Measurements from ENCODE around the gene RALGAPA1. TPM values are rescaled to one million over a fixed set of nuclear protein-coding genes. Genes with fewer than 3 reads are reported as not detected.

Gene RALGAPA1
- total and polyA plus RNA-seq, 2 experiments from 2014 or later, result 21.9 to 27.3 TPM

DNA sequence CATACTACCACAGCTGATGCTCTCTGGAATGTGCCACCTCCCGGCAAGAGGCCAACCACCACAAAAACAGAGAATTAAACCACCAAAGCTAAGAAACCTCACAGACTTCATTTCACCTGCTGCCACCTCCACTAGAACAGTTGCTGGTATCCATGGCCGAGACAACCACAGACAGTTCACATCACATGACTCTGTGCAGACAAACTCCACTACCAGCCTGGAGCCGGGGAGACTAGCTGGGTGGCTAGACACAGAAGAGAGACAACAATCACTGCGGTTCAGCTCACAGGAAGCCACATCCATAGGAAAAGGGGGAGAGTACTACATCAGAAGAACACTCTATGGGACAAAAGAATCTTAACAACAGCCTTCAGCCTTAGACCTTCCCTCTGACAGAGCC lies 78.2 kb downstream of the RALGAPA1 start:
- no peak overlapping the region for H3K27ac Mint-ChIP-seq

GRCh38 chr14:35727764-35728163 lies 81.3 kb downstream of the RALGAPA1 start:
- no peak overlapping the region for H3K4me3 Mint-ChIP-seq
- no peaks in the 10 kb centered on the region for H3K9me2 ChIP-seq (ENCODE audit: insufficient read depth)
- H2AFZ ChIP-seq, result no peak overlapping the region
- TF ChIP-seq STAT1 (IDR thresholded peaks at IDR 0.05; ENCODE audit: unreplicated experiment) (no peak), EZH2phosphoT487 (IDR thresholded peaks at IDR 0.05; ENCODE audit: unreplicated experiment) (no peak), ZNF331 (CRISPR knock-in tag; IDR thresholded peaks at IDR 0.05; ENCODE audit: low read depth) (no peak), CREB1 (CRISPR knock-in tag; IDR thresholded peaks at IDR 0.05; ENCODE audit: low read depth) (no peak), CTCF (conservative IDR thresholded peaks at IDR 0.05; ENCODE audit: low read depth in 2 of 2) (no peak), EZH2 (IDR thresholded peaks at IDR 0.05; ENCODE audit: low read depth, unreplicated experiment) (no peak), POLR2AphosphoS5 (IDR thresholded peaks at IDR 0.05; ENCODE audit: low read depth) (no peak), NANOG (IDR thresholded peaks at IDR 0.05; ENCODE audit: borderline replicate concordance) (no peak)

More for the DNA sequence above, 78.2 kb downstream of the RALGAPA1 start:
- H3K27ac ChIP-seq (ENCODE audit: low read depth), result no peak overlapping the region
- Mint-ChIP-seq H3K9me3 (no peaks in the 10 kb centered on the region), H3K4me1 (peaks cover 13% of the 10 kb centered on the region), H3K36me3 (ENCODE audit: low read depth) (peaks cover 20% of the 10 kb centered on the region; the same call in 2 of the 3 replicates), H3K27me3 (ENCODE audit: insufficient read depth, low read depth, poor library complexity) (peaks cover 2% of the 10 kb centered on the region), H3K4me3 (no peak overlapping the region)
- 0 out of 2 replicates have a peak, but pooled peaks cover 3% of the 10 kb centered on the region for H4K20me1 ChIP-seq (replicated peaks; ENCODE audit: insufficient read depth)
- no peak for ATAC-seq
- no peak overlapping the region for H3K4me2 ChIP-seq
- H3K9me2 ChIP-seq (ENCODE audit: insufficient read depth), result no peaks in the 10 kb centered on the region
- no peaks in the 10 kb centered on the region for H3K4me1 ChIP-seq (ENCODE audit: insufficient read depth)
- H3K27me3 ChIP-seq (ENCODE audit: insufficient read depth), result no peaks in the 10 kb centered on the region
- TF ChIP-seq POLR2AphosphoS5 (IDR thresholded peaks at IDR 0.05; ENCODE audit: low read depth) (no peak), NANOG (IDR thresholded peaks at IDR 0.05; ENCODE audit: borderline replicate concordance) (no peak), EZH2phosphoT487 (IDR thresholded peaks at IDR 0.05; ENCODE audit: unreplicated experiment) (no peak), CTCF (conservative IDR thresholded peaks at IDR 0.05; ENCODE audit: low read depth in 2 of 2) (no peak), ZNF114 (CRISPR knock-in tag; IDR thresholded peaks at IDR 0.05) (no peak)
- DNase-seq (ENCODE audit: low spot score), result no peak
- no peaks in the 10 kb centered on the region for H3F3A ChIP-seq (replicated peaks; ENCODE audit: low read depth)
- H3K36me3 ChIP-seq (ENCODE audit: insufficient read depth), result no peaks in the 10 kb centered on the region
- H3K79me2 ChIP-seq (replicated peaks; ENCODE audit: insufficient read depth), result no peaks in the 10 kb centered on the region; the same call in 1 of the 2 replicates
- H2AFZ ChIP-seq, result no peak overlapping the region
- no peak overlapping the region for H3K4me3 ChIP-seq

More at GRCh38 chr14:35727764-35728163, 81.3 kb downstream of the RALGAPA1 start:
- Histone ChIP-seq H3K4me3 (no peak overlapping the region), H3K27me3 (ENCODE audit: insufficient read depth) (no peaks in the 10 kb centered on the region), H3K36me3 (ENCODE audit: insufficient read depth) (no peaks in the 10 kb centered on the region), H3K4me1 (ENCODE audit: insufficient read depth) (no peaks in the 10 kb centered on the region), H3K79me2 (replicated peaks; ENCODE audit: insufficient read depth) (no peaks in the 10 kb centered on the region), H3K4me2 (no peak overlapping the region), H3F3A (replicated peaks; ENCODE audit: low read depth) (no peaks in the 10 kb centered on the region), H3K27ac (ENCODE audit: low read depth) (no peak overlapping the region), H4K20me1 (replicated peaks; ENCODE audit: insufficient read depth) (no peaks in the 10 kb centered on the region)
- peaks cover 3% of the 10 kb centered on the region for H3K27me3 Mint-ChIP-seq (ENCODE audit: insufficient read depth, low read depth, poor library complexity)
- H3K27ac Mint-ChIP-seq, result 0 out of 2 replicates have a peak overlapping the region, but pooled peaks have one; percentile 2
- H3K9me3 Mint-ChIP-seq, result no peaks in the 10 kb centered on the region
- H3K4me1 Mint-ChIP-seq, result peaks cover 13% of the 10 kb centered on the region
- peaks cover 3% of the 10 kb centered on the region; the same call in 2 of the 3 replicates for H3K36me3 Mint-ChIP-seq (ENCODE audit: low read depth)
- DNase-seq (ENCODE audit: low spot score), result no peak
- no peak for ATAC-seq

Data from GM23338 (cell line).